Measurements from ENCODE around the gene MTURN.
"Not testable (repeated sequence)": the region's sequence is repeated elsewhere in the genome, so short reads cannot be mapped to it uniquely, and the experiment has no call there.

The MTURN gene

GRCh38 chr7:30134611-30135300, at the start of gene MTURN:
Gene MTURN (plus strand): TSS chr7:30134986. CDS start chr7:30135137, 151 bp downstream.
- DNase-seq, result peak; percentile 77 to 81

GRCh38 chr7:30086529-30086928, 48.3 kb upstream of the MTURN start:
- no peak for DNase-seq

GRCh38 chr7:30087371-30087770, 47.4 kb upstream of the MTURN start:
- no peak for DNase-seq

- DNase-seq, result no peak
These were observed 46.4 kb upstream of the MTURN start for GRCh38 chr7:30088362-30088761.

GRCh38 chr7:30090111-30090510, 44.7 kb upstream of the MTURN start:
- no peak for DNase-seq

GRCh38 chr7:30091491-30091912, 43.3 kb upstream of the MTURN start:
- DNase-seq, result no peak

- DNase-seq, result no peak
These were observed 42.8 kb upstream of the MTURN start for GRCh38 chr7:30091987-30092386.

GRCh38 chr7:30093420-30093952, 41.3 kb upstream of the MTURN start:
- no peak for DNase-seq

GRCh38 chr7:30098599-30098998, 36.2 kb upstream of the MTURN start:
- DNase-seq, result not testable (repeated sequence)

GRCh38 chr7:30102281-30102680, 32.5 kb upstream of the MTURN start:
- DNase-seq, result no peak

GRCh38 chr7:30104157-30104556, 30.6 kb upstream of the MTURN start:
- no peak for DNase-seq

GRCh38 chr7:30112103-30112713, 22.6 kb upstream of the MTURN start:
- DNase-seq, result no peak

- no peak for DNase-seq
These were observed 21.6 kb upstream of the MTURN start for GRCh38 chr7:30113144-30113543.

GRCh38 chr7:30114536-30115238, 20.1 kb upstream of the MTURN start:
- no peak for DNase-seq

GRCh38 chr7:30115709-30116297, 19.0 kb upstream of the MTURN start:
- no peak for DNase-seq

GRCh38 chr7:30116771-30117170, 18.0 kb upstream of the MTURN start:
- no peak for DNase-seq

GRCh38 chr7:30117896-30118295, 16.9 kb upstream of the MTURN start:
- no peak for DNase-seq

GRCh38 chr7:30119890-30120577, 14.8 kb upstream of the MTURN start:
- DNase-seq, result no peak

- DNase-seq, result no peak
These were observed 813 bp upstream of the MTURN start for GRCh38 chr7:30133736-30134610.

- DNase-seq, result peak in 1 of 2 donors; percentile 45
These were observed 723 bp downstream of the MTURN start for GRCh38 chr7:30135301-30136116.

Measured in stimulated activated CD4-positive, alpha-beta T cell treated with anti-CD3 and anti-CD28 coated beads, Interleukin-2, amount 100 ng/mL, for 48 hours (primary cell).